Natural killer cell (primary cell): ENCODE measurements around the gene IRX4. TPM values are rescaled to one million over a fixed set of nuclear protein-coding genes. Genes with fewer than 3 reads are reported as not detected.

Source experiments
- ATAC-seq, 3 donors: fragments of 150-1000 bp in 2 of 3; fragments of 200-7000 bp in 1 of 3; cut with Tn5 transposase; 1 replicate in 1 of 3; 2 replicates in 2 of 3; pipeline ENCODE4 v1.10.0; 2021; ENCODE audit warnings: mild to moderate bottlenecking in 2 of 3, moderate library complexity in 2 of 3
- DNase-seq, 2 donors: peaks; one replicate each; pipeline versions ENCODE4 v3.0.0 to v3.0.0-alpha.2; 2013 to 2021; ENCODE audit warnings: mixed read lengths in 1 of 2
- H3K27ac ChIP-seq: one replicate; pipeline ENCODE4 v1.5.1; 2013; ENCODE audit warnings: mild to moderate bottlenecking, low read length
- H3K27me3 ChIP-seq: one replicate; pipeline ENCODE4 v1.6.1; 2013; ENCODE audit warnings: low read length; ENCODE audit not compliant: control insufficient read depth, insufficient read depth
- H3K36me3 ChIP-seq: one replicate; pipeline ENCODE4 v1.6.1; 2013; ENCODE audit warnings: low read length; ENCODE audit not compliant: control insufficient read depth, insufficient read depth
- H3K4me1 ChIP-seq: one replicate; pipeline ENCODE4 v1.6.1; 2013; ENCODE audit warnings: low read length; ENCODE audit not compliant: control insufficient read depth, insufficient read depth
- H3K4me3 ChIP-seq: one replicate; pipeline ENCODE4 v1.5.1; 2013; ENCODE audit warnings: low read length
- H3K9me3 ChIP-seq: one replicate; pipeline ENCODE4 v1.6.1; 2013; ENCODE audit warnings: low read length; ENCODE audit not compliant: control insufficient read depth, insufficient read depth
- H3K27ac Mint-ChIP-seq, 2 donors: one replicate each; pipeline ENCODE4 v1.8.0; 2022; ENCODE audit warnings: mild to moderate bottlenecking in 2 of 2, mixed read lengths in 2 of 2, moderate library complexity in 1 of 2
- H3K27me3 Mint-ChIP-seq, 2 donors: one replicate each; pipeline ENCODE4 v1.8.0; 2022; ENCODE audit warnings: low read depth in 2 of 2, mixed read lengths in 2 of 2
- H3K36me3 Mint-ChIP-seq: one replicate; pipeline ENCODE4 v1.8.0; 2022; ENCODE audit warnings: mixed read lengths
- H3K4me1 Mint-ChIP-seq, 2 donors: one replicate each; pipeline ENCODE4 v1.8.0; 2022; ENCODE audit warnings: mixed read lengths in 2 of 2
- H3K4me3 Mint-ChIP-seq: one replicate; pipeline ENCODE4 v1.8.0; 2022; ENCODE audit warnings: mild to moderate bottlenecking, moderate library complexity, mixed read lengths
- H3K9me3 Mint-ChIP-seq, 2 donors: one replicate each; pipeline ENCODE4 v1.8.0; 2022; ENCODE audit warnings: mixed read lengths in 2 of 2
- WGBS: methylation state at CpG from one replicate; pipeline ENCODE4 v1.1.7; 2013; ENCODE audit warnings: missing lambda C conversion rate; ENCODE audit not compliant: insufficient coverage; 5-methylcytosine and 5-hydroxymethylcytosine counted together
- intact Hi-C: fragments of 100-400 bp; cut with micrococcal nuclease; formaldehyde crosslinking; loops from one replicate; pipeline ENCODE4 v1.14.2; 2022
- total RNA-seq, 4 donors: library from RNA; stranded (reverse); fragments of 120-200 nt in 1 of 4; gene quantifications; one replicate each; pipeline versions ENCODE4 v1.2.3 to v1.2.4, GENCODE V29; 2013 to 2022
- TF ChIP-seq, protein P1 (sequence below): fragments of 200-600 bp; IDR thresholded peaks from one replicate; pipeline ENCODE4 v1.8.0; 2022; ENCODE audit warnings: antibody characterized with exemption

The IRX4 gene
- total RNA-seq, 3 donors from 2014 or later (not counting 1 experiment from before 2014, with no cell fraction given): not detected

DNA sequence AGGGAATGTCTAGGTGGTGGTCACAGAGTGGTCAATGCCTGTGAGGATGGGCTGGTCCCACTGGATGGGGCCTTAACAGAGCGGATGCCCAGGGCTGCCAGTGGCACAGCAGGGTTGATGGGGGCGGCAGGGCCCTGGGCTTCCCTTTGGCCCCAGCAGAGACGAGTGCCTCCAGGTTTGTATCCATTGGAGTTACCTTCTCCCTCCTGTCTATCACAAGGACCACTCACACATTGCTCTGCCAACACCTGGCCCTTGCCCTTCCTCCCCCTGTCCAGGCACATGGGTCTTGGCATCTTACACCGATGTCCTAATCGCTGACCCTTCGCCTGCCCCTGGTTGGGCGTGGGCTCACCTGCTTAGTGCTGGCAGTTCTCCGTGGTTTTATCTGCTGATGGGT is 26.2 kb upstream of the IRX4 start:
- no peaks in the 10 kb centered on the region for H3K9me3 ChIP-seq
- H3K36me3 ChIP-seq: no peaks in the 10 kb centered on the region
- no peak overlapping the region for H3K4me3 ChIP-seq
- TF ChIP-seq, protein P1, sequence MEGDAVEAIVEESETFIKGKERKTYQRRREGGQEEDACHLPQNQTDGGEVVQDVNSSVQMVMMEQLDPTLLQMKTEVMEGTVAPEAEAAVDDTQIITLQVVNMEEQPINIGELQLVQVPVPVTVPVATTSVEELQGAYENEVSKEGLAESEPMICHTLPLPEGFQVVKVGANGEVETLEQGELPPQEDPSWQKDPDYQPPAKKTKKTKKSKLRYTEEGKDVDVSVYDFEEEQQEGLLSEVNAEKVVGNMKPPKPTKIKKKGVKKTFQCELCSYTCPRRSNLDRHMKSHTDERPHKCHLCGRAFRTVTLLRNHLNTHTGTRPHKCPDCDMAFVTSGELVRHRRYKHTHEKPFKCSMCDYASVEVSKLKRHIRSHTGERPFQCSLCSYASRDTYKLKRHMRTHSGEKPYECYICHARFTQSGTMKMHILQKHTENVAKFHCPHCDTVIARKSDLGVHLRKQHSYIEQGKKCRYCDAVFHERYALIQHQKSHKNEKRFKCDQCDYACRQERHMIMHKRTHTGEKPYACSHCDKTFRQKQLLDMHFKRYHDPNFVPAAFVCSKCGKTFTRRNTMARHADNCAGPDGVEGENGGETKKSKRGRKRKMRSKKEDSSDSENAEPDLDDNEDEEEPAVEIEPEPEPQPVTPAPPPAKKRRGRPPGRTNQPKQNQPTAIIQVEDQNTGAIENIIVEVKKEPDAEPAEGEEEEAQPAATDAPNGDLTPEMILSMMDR: no peak
- 86% methylated on average over 8 of the region's 8 CpGs for WGBS
- no peak overlapping the region for H3K27ac Mint-ChIP-seq
- no peaks in the 10 kb centered on the region for H3K36me3 Mint-ChIP-seq
- ATAC-seq: no peak
- no peaks in the 10 kb centered on the region for H3K27me3 ChIP-seq
- no peak for DNase-seq
- H3K27me3 Mint-ChIP-seq: peaks cover 5 to 10% of the 10 kb centered on the region in 2 donors
- intact Hi-C loops: no loop called here
- no peaks in the 10 kb centered on the region for H3K4me1 ChIP-seq
- H3K4me1 Mint-ChIP-seq: no peaks in the 10 kb centered on the region
- no peak overlapping the region for H3K4me3 Mint-ChIP-seq
- no peaks in the 10 kb centered on the region for H3K9me3 Mint-ChIP-seq
- H3K27ac ChIP-seq: no peak overlapping the region

DNA sequence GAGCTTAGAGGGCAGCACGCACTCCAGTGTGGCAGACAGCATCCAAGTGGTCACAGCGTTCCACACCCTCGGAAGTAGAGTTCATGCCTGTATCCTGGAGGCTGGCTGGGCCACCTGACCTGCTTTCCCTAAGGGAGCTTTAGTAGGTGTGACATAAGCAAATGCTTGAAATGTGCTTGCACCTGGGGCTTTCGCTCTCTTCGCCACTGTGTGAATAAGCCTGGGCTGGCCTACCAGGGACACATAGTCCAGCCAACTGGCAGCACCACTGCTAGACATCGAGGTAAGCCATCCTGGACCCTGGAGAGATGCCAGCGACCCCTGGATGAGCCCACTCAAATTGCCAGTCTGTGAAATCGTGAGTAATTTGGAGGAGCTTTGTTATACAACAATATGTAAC is 24.9 kb upstream of the IRX4 start:
- no peak overlapping the region for H3K27ac Mint-ChIP-seq
- H3K27ac ChIP-seq: no peak overlapping the region
- H3K9me3 Mint-ChIP-seq: no peaks in the 10 kb centered on the region
- ATAC-seq (no peak), DNase-seq (no peak)
- H3K27me3 Mint-ChIP-seq: peaks cover 7 to 19% of the 10 kb centered on the region in 2 donors
- TF ChIP-seq, protein P1: no peak
- 60% methylated on average over 7 of the region's 8 CpGs for WGBS
- H3K9me3 ChIP-seq: no peaks in the 10 kb centered on the region
- H3K4me3 ChIP-seq: no peak overlapping the region
- no peaks in the 10 kb centered on the region for H3K36me3 ChIP-seq
- no peaks in the 10 kb centered on the region for H3K4me1 ChIP-seq
- no peaks in the 10 kb centered on the region for H3K4me1 Mint-ChIP-seq
- no peak overlapping the region for H3K4me3 Mint-ChIP-seq
- H3K36me3 Mint-ChIP-seq: no peaks in the 10 kb centered on the region
- intact Hi-C loops: no loop called here
- no peaks in the 10 kb centered on the region for H3K27me3 ChIP-seq

DNA sequence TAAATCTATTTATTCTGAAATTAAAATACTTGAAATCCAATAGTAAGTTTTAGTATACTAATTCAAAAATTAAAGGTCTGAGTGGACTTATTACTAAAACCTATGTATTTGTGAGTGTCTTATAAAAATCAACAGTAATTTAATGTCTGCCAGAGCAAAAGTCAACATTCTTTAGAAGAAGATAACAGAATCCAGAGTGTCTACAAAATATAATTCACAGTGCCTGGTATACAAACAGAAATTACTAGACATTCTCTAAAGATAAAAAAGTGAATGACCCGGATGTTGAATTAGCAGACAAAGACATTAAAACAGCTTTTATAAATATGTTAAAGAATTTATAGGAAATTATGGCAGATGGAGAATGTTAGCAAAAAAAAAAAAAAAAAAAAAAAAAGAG is 22.4 kb upstream of the IRX4 start:
- no CpG with 5 or more reads among the region's 1 CpG for WGBS
- Histone ChIP-seq H3K4me3 (no peak overlapping the region), H3K27me3 (peaks cover 2% of the 10 kb centered on the region), H3K9me3 (no peaks in the 10 kb centered on the region), H3K36me3 (no peaks in the 10 kb centered on the region), H3K4me1 (no peaks in the 10 kb centered on the region), H3K27ac (no peak overlapping the region)
- Mint-ChIP-seq H3K4me3 (no peak overlapping the region), H3K36me3 (no peaks in the 10 kb centered on the region), H3K27ac (no peak overlapping the region), H3K4me1 (no peaks in the 10 kb centered on the region), H3K9me3 (no peaks in the 10 kb centered on the region), H3K27me3 (peaks cover 7 to 19% of the 10 kb centered on the region in 2 donors)
- DNase-seq: no peak
- TF ChIP-seq, protein P1: no peak
- intact Hi-C loops: no loop called here
- no peak for ATAC-seq

DNA sequence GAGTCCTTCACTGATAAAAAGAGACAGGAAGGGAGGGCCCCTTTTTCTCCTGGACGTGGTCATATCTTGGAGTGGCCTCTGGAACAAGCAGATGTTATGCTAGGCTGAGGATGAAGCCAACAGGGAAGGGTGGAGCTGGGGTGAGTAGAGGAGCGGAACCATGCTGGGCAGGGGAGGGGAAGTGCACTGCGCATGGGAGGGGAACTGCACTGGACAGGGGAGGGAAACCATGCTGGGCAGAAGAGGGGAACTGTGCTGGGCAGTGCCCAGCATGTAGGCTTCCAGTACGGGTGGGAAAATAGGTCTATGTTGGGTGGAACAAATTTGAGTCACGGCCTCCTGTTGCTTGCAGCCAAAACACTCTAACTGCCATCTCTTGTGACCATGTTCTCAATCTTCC is 19.3 kb upstream of the IRX4 start:
- Mint-ChIP-seq H3K9me3 (no peaks in the 10 kb centered on the region), H3K4me1 (no peaks in the 10 kb centered on the region), H3K27ac (no peak overlapping the region), H3K4me3 (no peak overlapping the region), H3K27me3 (peaks cover 8 to 19% of the 10 kb centered on the region in 2 donors), H3K36me3 (no peaks in the 10 kb centered on the region)
- Histone ChIP-seq H3K9me3 (no peaks in the 10 kb centered on the region), H3K27me3 (peaks cover 2% of the 10 kb centered on the region), H3K27ac (no peak overlapping the region), H3K36me3 (no peaks in the 10 kb centered on the region), H3K4me3 (no peak overlapping the region), H3K4me1 (no peaks in the 10 kb centered on the region)
- TF ChIP-seq, protein P1: no peak
- WGBS: 69% methylated on average over 4 of the region's 5 CpGs
- no peak for ATAC-seq
- intact Hi-C loops: no loop called here
- no peak for DNase-seq
